ENCODE measurements around the gene ABCB9. TPM values are rescaled to one million over a fixed set of nuclear protein-coding genes. Genes with fewer than 3 reads are reported as not detected.
"Not testable (repeated sequence)": the region's sequence is repeated elsewhere in the genome, so short reads cannot be mapped to it uniquely, and the experiment has no call there.

ABCB9 gene
- 5.8 and 9.6 TPM in 2 replicates for total RNA-seq (2014; rRNA removed; shearing (Covaris generic))

DNA sequence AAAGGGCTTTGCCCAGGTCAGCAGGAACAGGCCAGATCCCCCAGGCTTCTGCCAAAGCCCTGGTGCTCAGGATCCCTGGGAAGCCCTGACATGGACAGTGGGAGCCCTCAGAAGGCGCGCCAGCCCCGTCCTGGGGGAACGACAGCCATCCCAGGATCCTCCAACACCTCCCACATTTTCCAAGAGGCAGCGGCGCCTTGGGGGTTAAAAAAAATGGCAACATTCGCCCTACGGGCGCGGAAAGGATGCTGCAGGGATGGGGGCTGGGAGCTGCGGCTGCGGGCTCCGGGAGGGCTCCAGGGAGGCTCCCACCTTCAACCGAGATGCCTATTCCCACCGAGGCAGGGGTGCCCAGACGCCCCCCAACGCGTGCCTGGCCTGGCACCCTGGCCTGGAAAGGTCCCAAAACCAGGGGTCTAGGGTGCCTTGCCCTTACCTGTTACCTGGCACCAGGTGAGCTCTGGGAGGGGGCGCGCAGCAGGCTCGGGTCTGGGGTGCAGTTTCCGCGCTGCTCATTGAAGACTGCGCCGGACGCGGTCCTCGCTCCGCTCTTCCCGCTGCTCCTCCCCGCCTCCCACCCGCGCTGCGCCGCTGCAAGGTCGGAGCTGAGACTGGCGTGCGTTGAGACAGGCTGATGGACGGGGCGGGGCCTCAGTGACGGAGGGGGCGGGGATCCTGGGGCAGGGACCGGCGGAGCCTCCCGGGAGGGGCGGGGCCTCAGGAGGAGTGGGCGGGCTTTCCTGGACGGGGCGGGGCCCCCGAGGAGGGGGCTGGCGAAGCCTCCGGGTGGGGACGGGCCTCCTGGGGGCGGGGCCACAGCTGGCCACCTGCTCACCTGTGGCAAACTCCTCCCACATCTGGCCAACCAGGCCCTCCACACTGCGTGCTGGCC, at the start of gene ABCB9:
ABCB9 (minus strand) TSS at position 613 of the 892 bp plus-strand sequence. CDS start 6,228 bp downstream, outside the sequence.
- peak; percentile 87 for DNase-seq (ENCODE audit: low read depth)

DNA sequence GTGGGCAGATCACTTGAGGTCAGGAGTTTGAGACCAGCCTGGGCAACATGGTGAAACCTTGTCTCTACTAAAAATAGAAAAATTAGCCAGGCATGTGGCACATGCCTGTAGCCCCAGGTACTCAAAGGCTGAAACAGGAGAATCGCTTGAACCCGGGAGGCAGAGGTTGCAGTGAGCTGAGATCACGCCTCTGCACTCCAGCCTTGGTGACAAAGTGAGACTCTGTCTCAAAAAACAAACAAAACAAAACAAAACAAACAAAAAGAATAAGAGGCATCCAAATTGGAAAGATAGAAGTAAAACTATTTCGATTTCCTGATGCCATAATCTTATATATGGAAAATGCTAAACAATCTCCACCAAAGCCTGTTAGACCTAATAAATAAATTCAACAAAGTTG, 48.2 kb upstream of the ABCB9 start:
- DNase-seq (ENCODE audit: low read depth), result not testable (repeated sequence)

DNA sequence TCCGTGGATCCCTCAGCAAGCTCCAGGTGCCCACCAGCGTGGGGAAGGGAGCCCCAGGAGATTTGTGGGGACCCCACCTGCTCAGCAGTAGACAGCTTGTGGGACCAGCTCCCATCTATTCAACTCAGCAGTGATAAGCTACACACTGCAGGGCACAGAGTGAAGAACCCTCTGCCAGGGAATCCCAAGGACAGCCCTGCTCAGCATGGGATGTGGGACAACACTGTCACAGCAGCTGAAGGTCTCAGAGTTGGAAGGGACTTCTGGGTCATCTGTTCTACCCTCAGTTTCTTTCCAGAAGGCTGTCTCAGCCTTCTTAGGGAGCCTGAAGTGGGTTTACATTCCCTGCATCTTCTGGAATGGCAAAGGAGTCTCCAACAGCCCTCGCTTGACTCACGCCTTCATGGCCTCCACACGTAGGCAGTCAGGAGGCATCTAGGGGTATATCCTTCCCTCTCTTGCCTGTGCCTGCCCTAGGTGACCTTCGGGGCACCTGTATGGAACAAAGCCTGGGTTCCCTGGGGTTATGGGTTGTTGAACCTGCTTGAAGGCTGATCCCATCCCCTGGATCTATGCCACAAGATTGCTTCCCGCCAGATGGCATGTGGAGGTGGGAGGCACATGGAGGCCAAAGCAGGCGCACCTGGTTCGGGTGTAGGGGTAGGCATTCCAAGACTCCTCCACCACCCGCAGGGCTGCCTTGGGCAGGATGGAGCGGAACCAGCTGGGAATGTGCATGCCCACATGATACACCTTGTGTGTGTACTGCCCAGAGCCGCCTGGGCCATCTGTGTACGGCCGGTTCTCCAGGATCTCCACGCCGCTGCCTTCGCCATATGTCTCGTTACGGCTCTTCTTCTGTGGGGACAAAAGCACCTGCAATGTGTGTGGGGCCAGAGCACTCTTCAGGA, 47.2 kb upstream of the ABCB9 start:
- no peak for DNase-seq (ENCODE audit: low read depth)

GRCh38 chr12:123011701-123012100, 45.4 kb upstream of the ABCB9 start:
- no peak for DNase-seq (ENCODE audit: low read depth)

DNA sequence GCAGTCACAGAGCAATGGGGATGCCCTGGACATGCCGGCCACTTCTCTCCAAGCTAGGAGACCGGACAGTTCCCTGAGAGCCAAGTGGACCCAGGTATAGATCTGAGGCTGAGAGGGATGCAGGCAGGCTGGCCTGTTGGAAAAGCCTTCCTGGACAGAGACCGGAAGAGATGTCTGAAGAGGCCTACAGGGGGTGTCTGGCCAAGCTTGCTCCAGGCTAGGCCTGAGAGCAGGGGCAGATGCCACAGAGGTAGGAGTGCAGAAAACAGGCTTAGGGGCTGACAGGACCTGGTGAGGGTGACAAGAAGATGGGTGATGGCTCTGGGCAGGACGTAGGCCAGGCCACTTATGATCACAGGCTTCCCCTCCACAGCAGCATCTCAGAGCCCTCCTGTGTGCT, 44.4 kb upstream of the ABCB9 start:
- DNase-seq (ENCODE audit: low read depth), result no peak

DNA sequence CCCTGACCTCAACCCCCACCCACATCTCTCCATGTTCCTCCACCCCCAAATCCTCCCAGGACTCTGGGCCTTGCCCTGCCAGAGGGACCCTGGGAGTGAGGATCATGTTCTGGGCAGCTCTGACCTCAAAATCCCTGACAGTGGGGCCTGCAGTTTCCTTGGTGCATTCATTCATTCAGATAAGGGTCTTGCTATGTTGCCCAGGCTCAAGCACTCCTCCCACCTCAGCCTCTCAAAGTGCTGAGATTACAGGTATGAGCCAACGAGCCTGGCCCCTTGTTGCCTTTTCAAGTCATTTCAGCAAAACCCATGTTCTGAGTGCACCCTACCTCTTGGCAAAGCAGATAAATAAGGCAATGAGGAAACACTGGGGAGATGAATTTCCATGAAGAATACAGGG, 43.8 kb upstream of the ABCB9 start:
- no peak for DNase-seq (ENCODE audit: low read depth)

GRCh38 chr12:123006977-123007376, 40.7 kb upstream of the ABCB9 start:
- no peak for DNase-seq (ENCODE audit: low read depth)

- DNase-seq (ENCODE audit: low read depth), result no peak
Measured at GRCh38 chr12:123005081-123005626, 38.9 kb upstream of the ABCB9 start.

GRCh38 chr12:123004287-123004686, 38.0 kb upstream of the ABCB9 start:
- no peak for DNase-seq (ENCODE audit: low read depth)

GRCh38 chr12:123003257-123003656, 37.0 kb upstream of the ABCB9 start:
- DNase-seq (ENCODE audit: low read depth), result no peak

- no peak for DNase-seq (ENCODE audit: low read depth)
Measured at GRCh38 chr12:123001464-123001863, 35.2 kb upstream of the ABCB9 start.

DNA sequence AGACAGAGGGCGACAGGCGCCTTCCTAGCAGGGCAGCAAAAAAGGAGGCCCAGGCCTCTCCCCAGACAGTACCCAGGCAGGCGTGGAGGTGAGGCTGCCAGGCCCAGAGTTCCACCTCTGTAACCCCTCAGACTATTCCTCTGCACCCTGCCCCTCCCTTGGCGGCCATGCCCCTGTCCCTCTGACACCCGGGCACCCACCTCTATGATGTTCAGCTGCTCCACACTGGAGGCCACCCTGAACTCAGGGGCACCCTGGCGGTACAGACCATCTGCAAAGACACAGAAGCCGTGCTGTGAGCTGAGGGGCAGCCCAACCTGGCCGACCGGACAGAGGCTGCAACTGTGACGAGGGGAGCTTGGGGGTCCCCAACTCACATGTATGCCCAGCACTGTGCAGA, 34.3 kb upstream of the ABCB9 start:
- no peak for DNase-seq (ENCODE audit: low read depth)

DNA sequence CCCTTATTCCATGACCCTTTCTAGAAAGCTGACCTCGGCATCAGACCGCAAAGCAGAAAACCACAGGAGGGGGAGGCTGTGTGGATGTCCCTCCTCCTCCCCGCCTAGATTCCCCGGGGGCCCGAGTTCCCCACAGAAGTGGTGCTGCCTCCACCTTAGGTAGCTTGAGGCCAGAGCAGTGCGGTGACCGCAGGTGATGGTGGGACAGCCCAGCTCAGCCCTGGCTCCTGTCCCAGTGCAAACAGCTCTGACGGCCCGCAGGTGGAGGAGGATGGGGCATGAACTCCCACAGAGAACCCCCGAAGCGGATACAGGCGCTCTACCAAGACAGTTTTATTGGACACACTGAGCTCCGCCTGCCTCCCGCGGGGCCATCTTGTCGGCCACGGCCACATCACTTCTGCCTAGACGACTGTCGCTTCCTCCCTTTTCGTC, 33.7 kb upstream of the ABCB9 start:
- no peak for DNase-seq (ENCODE audit: low read depth)

DNA sequence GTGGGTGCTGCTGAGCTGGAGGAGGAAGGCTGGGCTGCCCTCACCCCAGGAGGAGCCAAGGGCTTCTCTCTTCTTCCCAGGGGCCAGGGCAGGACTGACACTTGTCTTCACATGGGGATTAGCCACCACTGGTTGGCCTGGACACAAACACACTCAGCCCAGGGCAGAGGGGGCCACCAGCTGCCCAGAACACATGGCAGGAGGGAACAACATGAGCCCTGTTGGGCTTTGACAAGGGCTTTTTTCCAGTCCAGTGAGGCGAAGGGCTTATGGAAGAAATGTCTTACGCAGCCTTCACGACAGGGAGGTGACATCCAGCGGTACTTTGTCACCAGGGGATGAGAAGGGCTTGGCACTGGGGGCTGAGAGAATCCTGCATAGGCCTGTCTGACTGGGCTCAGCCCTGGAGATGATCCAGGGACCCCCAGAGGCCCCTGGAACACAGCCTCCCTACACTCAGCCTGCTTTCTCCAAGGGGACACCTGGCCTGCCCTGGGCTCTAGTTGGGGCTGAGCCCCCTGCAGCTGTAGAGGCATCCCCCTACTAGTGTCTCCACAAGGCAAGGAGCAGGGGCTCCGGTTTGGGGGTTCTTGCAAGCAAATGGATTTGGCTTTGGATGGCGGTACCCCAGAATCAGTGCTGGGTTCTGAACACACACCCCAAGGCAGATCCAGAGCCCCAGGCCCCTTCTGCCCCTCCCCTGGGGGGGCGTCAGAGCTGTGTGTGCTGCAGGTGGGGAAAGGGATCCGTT, 33.1 kb upstream of the ABCB9 start:
- DNase-seq (ENCODE audit: low read depth), result no peak

DNA sequence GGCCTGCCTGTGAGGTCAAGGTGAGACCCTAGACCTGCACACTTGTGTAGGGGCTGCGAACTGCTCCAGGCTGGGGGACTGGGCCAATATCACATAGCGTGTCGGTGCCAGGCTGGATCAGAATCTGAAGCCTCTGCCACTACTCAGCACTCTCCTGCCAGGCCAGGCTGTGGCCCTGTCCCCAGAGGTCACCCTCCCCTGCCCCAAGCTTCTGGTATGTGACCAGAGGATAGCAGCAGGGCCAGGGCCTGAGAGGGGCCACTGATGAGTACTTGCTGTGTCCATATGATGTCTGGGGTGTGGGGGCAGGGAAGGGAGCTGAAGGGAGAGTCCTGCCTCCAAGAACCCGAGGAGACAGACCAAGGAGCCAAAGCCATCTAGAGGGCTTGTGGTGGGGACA, 32.1 kb upstream of the ABCB9 start:
- no peak for DNase-seq (ENCODE audit: low read depth)

DNA sequence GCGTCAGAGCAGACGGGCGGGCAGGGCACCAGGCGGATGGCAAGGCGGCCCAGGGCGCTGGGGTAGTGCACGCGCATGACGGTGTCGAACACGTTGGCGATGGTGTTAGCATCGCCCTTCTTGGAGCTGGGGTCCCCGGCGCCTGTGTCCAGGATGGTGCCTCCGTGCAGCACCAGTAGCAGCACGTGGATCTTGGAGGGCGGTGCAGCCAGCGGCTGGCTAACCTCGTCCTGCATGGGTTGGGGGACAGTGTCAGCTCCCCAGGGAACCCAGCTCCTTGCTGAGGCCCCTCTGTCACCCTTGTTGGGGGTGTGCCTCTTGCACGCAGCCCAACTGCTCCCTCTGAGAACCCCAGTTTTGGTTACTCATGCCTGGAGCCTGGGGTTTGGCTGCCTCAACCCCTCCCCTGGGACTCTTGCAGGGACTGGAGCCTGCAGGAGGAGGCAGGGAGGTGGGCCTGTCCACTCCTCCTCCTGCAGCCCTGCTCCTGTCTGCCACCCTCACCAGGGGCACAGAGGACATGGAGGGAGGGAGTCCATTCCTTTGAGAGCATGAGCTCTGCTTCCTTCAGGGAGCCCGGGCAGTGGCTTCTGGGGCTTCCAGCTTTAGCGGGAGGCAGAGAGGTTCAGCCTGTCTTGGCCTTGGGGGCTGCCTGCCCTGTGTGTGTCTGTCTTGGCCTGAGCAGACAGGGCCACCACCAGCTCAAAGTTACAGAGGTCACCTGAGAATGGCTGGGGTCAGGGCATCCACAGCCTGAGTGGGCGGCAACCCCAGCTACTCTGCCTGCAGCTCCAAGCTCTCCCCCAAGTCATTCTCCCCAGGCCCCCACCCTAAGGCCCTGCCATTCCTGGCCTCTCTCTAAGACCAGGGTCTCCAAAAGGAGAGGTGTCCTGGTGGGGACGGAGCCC, 31.3 kb upstream of the ABCB9 start:
- DNase-seq (ENCODE audit: low read depth), result no peak

GRCh38 chr12:122996621-122997342, 30.5 kb upstream of the ABCB9 start:
- DNase-seq (ENCODE audit: low read depth), result no peak

DNA sequence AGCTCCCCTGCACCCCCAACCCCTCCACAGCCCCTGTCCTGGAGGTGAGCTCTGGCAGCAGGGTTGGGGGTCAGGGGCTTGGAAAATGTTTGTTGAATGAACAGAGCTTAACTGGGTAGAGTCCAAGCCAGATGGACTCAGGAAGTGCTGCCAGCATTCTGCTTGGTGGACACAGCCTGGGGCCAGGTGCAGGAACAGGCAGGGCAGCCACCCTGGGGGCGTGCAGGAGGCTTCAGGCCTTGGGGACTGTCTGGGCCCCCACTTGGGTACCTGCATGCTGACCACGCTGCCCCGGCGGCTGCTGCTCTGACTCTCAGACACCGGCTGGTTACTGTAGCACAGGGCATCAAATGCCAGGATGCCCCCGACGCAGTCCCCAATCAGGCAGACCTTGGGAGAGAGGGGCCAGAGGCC, 29.9 kb upstream of the ABCB9 start:
- no peak for DNase-seq (ENCODE audit: low read depth)

- DNase-seq (ENCODE audit: low read depth), result no peak
Measured at GRCh38 chr12:122995503-122996187, 29.4 kb upstream of the ABCB9 start.
